NCI-H146 treated with DMSO at 0.1 percent for 48 hours (cell line): ENCODE measurements around the gene ZBTB46.

Source experiments
- DNase-seq: peaks from one replicate; lab custom pipeline; 2025; ENCODE audit not compliant: unreplicated experiment; lab: John Stamatoyannopoulos, UW

Gene ZBTB46

GRCh38 chr20:63768591-63769515, 62.2 kb downstream of the ZBTB46 start:
- no peak for DNase-seq

- DNase-seq: no peak
These were observed 63.2 kb downstream of the ZBTB46 start for GRCh38 chr20:63767886-63768285.

- no peak for DNase-seq
These were observed 63.6 kb downstream of the ZBTB46 start for GRCh38 chr20:63767456-63767855.

GRCh38 chr20:63766695-63767426, 64.2 kb downstream of the ZBTB46 start:
- no peak for DNase-seq

- DNase-seq: no peak
These were observed 65.2 kb downstream of the ZBTB46 start for GRCh38 chr20:63765902-63766301.

- no peak for DNase-seq
These were observed 65.8 kb downstream of the ZBTB46 start for GRCh38 chr20:63765082-63765873.

- no peak for DNase-seq
These were observed 71.6 kb downstream of the ZBTB46 start for GRCh38 chr20:63759377-63759901.

- no peak for DNase-seq
These were observed 72.9 kb downstream of the ZBTB46 start for GRCh38 chr20:63758152-63758551.

- DNase-seq: no peak
These were observed 74.4 kb downstream of the ZBTB46 start for GRCh38 chr20:63756648-63756991.

- DNase-seq: no peak
These were observed 75.0 kb downstream of the ZBTB46 start for GRCh38 chr20:63755933-63756647.

GRCh38 chr20:63754008-63754407, 77.1 kb downstream of the ZBTB46 start:
- no peak for DNase-seq

- DNase-seq: no peak
These were observed 77.7 kb downstream of the ZBTB46 start for GRCh38 chr20:63753381-63753780.

GRCh38 chr20:63752411-63753101, 78.5 kb downstream of the ZBTB46 start:
- DNase-seq: no peak

- DNase-seq: peak; percentile 16
These were observed 79.4 kb downstream of the ZBTB46 start for GRCh38 chr20:63751471-63752271.

- DNase-seq: no peak
These were observed 80.1 kb downstream of the ZBTB46 start for GRCh38 chr20:63750807-63751470.

GRCh38 chr20:63749597-63750508, 81.2 kb downstream of the ZBTB46 start:
- no peak for DNase-seq

GRCh38 chr20:63748934-63749270, 82.2 kb downstream of the ZBTB46 start:
- DNase-seq: no peak
